ENCODE data around the gene KATNIP. TPM values are rescaled to one million over a fixed set of nuclear protein-coding genes. Genes with fewer than 3 reads are reported as not detected.

KATNIP gene
- total RNA-seq, 2 donors from 2014 or later = 10.6 to 22.7 TPM

DNA sequence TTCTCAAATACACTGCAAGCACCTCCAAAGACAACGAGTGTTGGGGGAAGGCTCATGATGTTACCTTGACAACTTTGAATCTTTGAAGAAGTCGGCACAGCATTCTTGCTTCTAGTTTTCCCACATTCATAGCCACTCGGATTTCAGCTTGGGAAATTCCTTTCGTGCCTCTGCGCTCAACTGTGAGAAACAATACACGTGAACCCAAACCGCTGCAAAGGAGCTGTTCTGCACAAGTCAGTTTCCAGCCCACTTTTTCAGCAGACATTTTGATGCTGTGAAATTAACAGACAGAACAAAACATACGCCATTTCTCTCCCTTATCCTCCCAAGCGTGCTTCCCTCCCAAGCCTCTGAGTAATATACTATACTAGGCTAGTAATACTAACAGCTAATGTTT, 41.5 kb upstream of the KATNIP start:
- no peak overlapping the region for H3K4me3 ChIP-seq
- peaks cover 0 to 10% of the 10 kb centered on the region in 2 donors for H3K4me1 ChIP-seq
- DNase-seq (ENCODE audit: low spot score) = no peak
- no peaks in the 10 kb centered on the region for H3K9me3 ChIP-seq
- TF ChIP-seq, protein P1, sequence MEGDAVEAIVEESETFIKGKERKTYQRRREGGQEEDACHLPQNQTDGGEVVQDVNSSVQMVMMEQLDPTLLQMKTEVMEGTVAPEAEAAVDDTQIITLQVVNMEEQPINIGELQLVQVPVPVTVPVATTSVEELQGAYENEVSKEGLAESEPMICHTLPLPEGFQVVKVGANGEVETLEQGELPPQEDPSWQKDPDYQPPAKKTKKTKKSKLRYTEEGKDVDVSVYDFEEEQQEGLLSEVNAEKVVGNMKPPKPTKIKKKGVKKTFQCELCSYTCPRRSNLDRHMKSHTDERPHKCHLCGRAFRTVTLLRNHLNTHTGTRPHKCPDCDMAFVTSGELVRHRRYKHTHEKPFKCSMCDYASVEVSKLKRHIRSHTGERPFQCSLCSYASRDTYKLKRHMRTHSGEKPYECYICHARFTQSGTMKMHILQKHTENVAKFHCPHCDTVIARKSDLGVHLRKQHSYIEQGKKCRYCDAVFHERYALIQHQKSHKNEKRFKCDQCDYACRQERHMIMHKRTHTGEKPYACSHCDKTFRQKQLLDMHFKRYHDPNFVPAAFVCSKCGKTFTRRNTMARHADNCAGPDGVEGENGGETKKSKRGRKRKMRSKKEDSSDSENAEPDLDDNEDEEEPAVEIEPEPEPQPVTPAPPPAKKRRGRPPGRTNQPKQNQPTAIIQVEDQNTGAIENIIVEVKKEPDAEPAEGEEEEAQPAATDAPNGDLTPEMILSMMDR (IDR thresholded peaks at IDR 0.05) = no peak
- H3K27me3 ChIP-seq = no peaks in the 10 kb centered on the region
- H3K36me3 ChIP-seq = peaks cover 88% of the 10 kb centered on the region
- H3K27ac ChIP-seq = no peak overlapping the region

DNA sequence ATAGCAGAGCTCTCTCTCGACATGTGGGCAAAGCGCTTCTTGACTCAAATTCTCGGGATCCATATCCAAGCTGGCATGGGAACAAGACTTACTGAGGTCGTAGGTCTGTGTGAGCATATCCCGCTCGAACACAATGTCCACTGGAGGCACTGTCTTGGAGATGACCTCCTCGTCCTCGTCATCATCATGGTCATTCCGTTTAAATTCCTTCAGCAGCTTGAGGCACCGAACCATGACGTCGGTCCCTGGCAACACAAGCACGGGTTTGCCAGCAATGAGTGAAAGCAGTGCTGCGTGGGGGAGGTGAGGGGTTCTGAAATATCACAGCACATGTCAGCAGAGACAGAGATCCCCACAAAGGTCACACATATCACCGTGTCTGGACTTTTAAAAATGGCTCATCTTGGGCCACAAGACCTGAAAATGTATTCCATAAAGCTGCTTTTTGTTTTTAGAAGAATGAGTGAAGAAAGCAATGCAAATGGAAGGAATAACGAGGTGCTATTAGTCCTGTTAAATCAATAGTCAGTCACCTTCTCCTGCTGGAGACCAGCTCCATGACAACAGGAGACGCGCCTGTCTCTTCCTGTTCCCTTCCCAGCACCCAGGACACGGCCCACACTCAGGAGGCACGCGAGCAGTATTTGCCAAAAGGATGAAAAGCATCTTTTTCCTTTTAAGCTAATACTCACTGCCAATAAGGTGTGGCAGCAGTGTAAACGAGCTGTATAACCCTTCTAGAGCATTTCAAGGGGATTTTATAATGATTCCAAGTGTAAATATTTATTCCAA, 38.1 kb upstream of the KATNIP start:
- Histone ChIP-seq H3K36me3 (peaks cover 54% of the 10 kb centered on the region), H3K27me3 (no peaks in the 10 kb centered on the region), H3K27ac (peak overlapping the region; percentile 68 to 80), H3K4me1 (peaks cover 0 to 20% of the 10 kb centered on the region in 2 donors), H3K4me3 (no peak overlapping the region), H3K9me3 (no peaks in the 10 kb centered on the region)
- TF ChIP-seq, protein P1 (IDR thresholded peaks at IDR 0.05) = no peak
- DNase-seq (ENCODE audit: low spot score) = peak; percentile 76

DNA sequence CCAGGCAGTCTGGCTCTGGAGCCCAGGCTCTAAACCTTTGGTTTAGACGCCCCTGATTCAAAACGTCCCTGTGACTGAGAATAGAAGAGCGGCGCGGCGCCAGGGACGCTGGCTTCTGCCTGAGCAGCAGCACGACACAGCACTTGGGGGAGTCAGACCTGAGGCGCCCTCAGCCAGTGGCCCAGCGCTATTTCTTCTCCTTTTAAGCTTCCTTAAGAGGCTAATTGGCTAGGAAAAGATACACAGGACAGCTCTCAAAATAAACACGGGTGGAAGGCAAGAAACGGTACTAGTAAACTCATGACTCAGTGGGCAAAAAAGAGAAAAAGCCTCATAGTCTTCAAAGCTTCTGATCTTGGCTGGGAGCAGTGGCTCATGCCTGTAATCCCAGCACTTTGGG, 35.1 kb upstream of the KATNIP start:
- H3K4me1 ChIP-seq = peaks cover 0 to 23% of the 10 kb centered on the region in 2 donors
- no peaks in the 10 kb centered on the region for H3K27me3 ChIP-seq
- no peak for DNase-seq (ENCODE audit: low spot score)
- no peak overlapping the region for H3K4me3 ChIP-seq
- peaks cover 47% of the 10 kb centered on the region for H3K36me3 ChIP-seq
- no peaks in the 10 kb centered on the region for H3K9me3 ChIP-seq
- TF ChIP-seq, protein P1 (IDR thresholded peaks at IDR 0.05) = no peak
- peak overlapping the region; percentile 38 to 68 for H3K27ac ChIP-seq

DNA sequence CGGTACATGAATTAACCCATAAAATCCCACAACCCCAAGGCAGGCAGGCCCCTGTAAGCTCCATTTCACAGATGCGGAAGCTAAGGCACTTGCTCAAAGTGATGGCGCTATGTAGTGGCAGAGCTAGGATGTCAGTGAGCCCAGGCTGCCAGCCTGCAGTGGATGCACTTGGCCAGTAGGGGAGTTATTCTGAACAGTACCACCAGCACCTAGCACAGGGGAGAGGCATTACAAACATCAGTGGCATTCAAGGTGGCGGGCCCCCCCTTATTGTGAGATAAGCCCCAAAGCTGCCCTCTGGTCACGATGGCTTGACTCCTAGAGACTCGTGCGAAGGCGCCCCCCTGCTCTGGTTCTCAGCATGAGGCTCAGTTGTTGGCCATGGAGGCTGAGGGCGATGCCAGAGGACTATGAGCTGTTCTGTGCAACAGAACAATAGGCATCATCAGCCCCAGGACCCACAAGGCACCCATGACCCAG, 34.0 kb upstream of the KATNIP start:
- no peak overlapping the region for H3K4me3 ChIP-seq
- DNase-seq (ENCODE audit: low spot score) = no peak
- peak overlapping the region; percentile 68 to 72 for H3K27ac ChIP-seq
- H3K27me3 ChIP-seq = no peaks in the 10 kb centered on the region
- H3K36me3 ChIP-seq = peaks cover 36% of the 10 kb centered on the region
- H3K4me1 ChIP-seq = peaks cover 0 to 33% of the 10 kb centered on the region in 2 donors
- TF ChIP-seq, protein P1 (IDR thresholded peaks at IDR 0.05) = peak; percentile 59 to 64
- no peaks in the 10 kb centered on the region for H3K9me3 ChIP-seq

DNA sequence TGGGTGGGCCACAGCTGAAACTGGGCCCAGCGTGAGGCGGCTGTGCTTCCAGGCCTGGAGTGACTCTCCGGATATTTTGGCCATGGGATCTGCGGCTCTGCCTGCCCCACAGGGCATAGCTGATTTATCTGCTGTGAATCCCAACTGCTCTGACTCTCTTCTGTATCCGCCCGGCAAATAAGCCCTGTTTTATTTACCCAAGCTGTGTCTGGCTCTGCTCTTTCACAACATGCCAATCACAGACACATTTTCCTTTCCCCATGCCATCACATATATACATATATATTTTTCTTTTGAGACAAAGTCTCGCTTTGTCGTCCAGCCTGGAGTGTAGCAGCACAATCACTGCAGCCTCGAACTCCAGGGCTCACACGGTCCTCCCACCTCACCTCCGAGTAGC, 33.6 kb upstream of the KATNIP start:
- TF ChIP-seq, protein P1 (IDR thresholded peaks at IDR 0.05) = no peak
- peaks cover 31% of the 10 kb centered on the region for H3K36me3 ChIP-seq

More for the DNA sequence above, 33.6 kb upstream of the KATNIP start:
- Histone ChIP-seq H3K27ac (peak overlapping the region; percentile 68 to 72), H3K4me1 (peaks cover 0 to 37% of the 10 kb centered on the region in 2 donors), H3K4me3 (no peak overlapping the region), H3K27me3 (no peaks in the 10 kb centered on the region), H3K9me3 (no peaks in the 10 kb centered on the region)
- DNase-seq (ENCODE audit: low spot score) = no peak
